Neuron (in vitro differentiated cells): ENCODE data around the gene SPOCK1.

Experiments
- H2AFZ ChIP-seq: one replicate; pipeline ENCODE4 v1.6.1; 2013; ENCODE audit warnings: low read depth, mild to moderate bottlenecking, inconsistent platforms, low read length, moderate library complexity
- H3K27me3 ChIP-seq: one replicate; pipeline ENCODE4 v1.6.1; 2013; ENCODE audit warnings: low read length; ENCODE audit not compliant: insufficient read depth
- H3K36me3 ChIP-seq: one replicate; pipeline ENCODE4 v1.6.1; 2013; ENCODE audit warnings: low read length; ENCODE audit not compliant: insufficient read depth
- H3K4me1 ChIP-seq: one replicate; pipeline ENCODE4 v1.6.1; 2013; ENCODE audit warnings: low read length; ENCODE audit not compliant: insufficient read depth
- H3K4me3 ChIP-seq: 2 replicates; pipeline ENCODE4 v1.5.1; 2013; ENCODE audit warnings: mild to moderate bottlenecking, low read length, moderate library complexity
- H3K9me3 ChIP-seq: one replicate; pipeline ENCODE4 v1.6.1; 2013; ENCODE audit warnings: low read length

Gene SPOCK1

GRCh38 chr5:137487600-137487999 is 11.5 kb downstream of the SPOCK1 start:
- no peaks in the 10 kb centered on the region for H3K27me3 ChIP-seq
- peaks cover 8% of the 10 kb centered on the region for H3K4me1 ChIP-seq
- no peak overlapping the region for H2AFZ ChIP-seq
- no peak overlapping the region for H3K4me3 ChIP-seq
- H3K9me3 ChIP-seq = no peaks in the 10 kb centered on the region
- H3K36me3 ChIP-seq = no peaks in the 10 kb centered on the region

GRCh38 chr5:137486707-137487106 is 12.4 kb downstream of the SPOCK1 start:
- no peak overlapping the region for H2AFZ ChIP-seq
- peaks cover 8% of the 10 kb centered on the region for H3K4me1 ChIP-seq
- H3K4me3 ChIP-seq = no peak overlapping the region
- no peaks in the 10 kb centered on the region for H3K36me3 ChIP-seq
- no peaks in the 10 kb centered on the region for H3K9me3 ChIP-seq
- no peaks in the 10 kb centered on the region for H3K27me3 ChIP-seq

GRCh38 chr5:137481596-137481995 is 17.5 kb downstream of the SPOCK1 start:
- H3K9me3 ChIP-seq = no peaks in the 10 kb centered on the region
- no peaks in the 10 kb centered on the region for H3K4me1 ChIP-seq
- no peak overlapping the region for H3K4me3 ChIP-seq
- H2AFZ ChIP-seq = no peak overlapping the region
- H3K27me3 ChIP-seq = no peaks in the 10 kb centered on the region
- H3K36me3 ChIP-seq = no peaks in the 10 kb centered on the region

- no peak overlapping the region for H2AFZ ChIP-seq
- H3K36me3 ChIP-seq = no peaks in the 10 kb centered on the region
- no peaks in the 10 kb centered on the region for H3K4me1 ChIP-seq
- no peak overlapping the region for H3K4me3 ChIP-seq
- H3K27me3 ChIP-seq = no peaks in the 10 kb centered on the region
- no peaks in the 10 kb centered on the region for H3K9me3 ChIP-seq
These were observed 21.1 kb downstream of the SPOCK1 start for GRCh38 chr5:137478043-137478442.

GRCh38 chr5:137470921-137471220 is 28.3 kb downstream of the SPOCK1 start:
- no peak overlapping the region for H2AFZ ChIP-seq
- no peak overlapping the region for H3K4me3 ChIP-seq
- H3K9me3 ChIP-seq = no peaks in the 10 kb centered on the region
- no peaks in the 10 kb centered on the region for H3K4me1 ChIP-seq
- no peaks in the 10 kb centered on the region for H3K36me3 ChIP-seq
- H3K27me3 ChIP-seq = no peaks in the 10 kb centered on the region

GRCh38 chr5:137470111-137470920 is 28.8 kb downstream of the SPOCK1 start:
- Histone ChIP-seq H2AFZ (no peak overlapping the region), H3K4me1 (no peaks in the 10 kb centered on the region), H3K36me3 (no peaks in the 10 kb centered on the region), H3K9me3 (no peaks in the 10 kb centered on the region), H3K27me3 (no peaks in the 10 kb centered on the region), H3K4me3 (no peak overlapping the region)

GRCh38 chr5:137466889-137467288 is 32.2 kb downstream of the SPOCK1 start:
- H3K4me3 ChIP-seq = no peak overlapping the region
- H2AFZ ChIP-seq = no peak overlapping the region
- peaks cover 10% of the 10 kb centered on the region for H3K4me1 ChIP-seq
- no peaks in the 10 kb centered on the region for H3K9me3 ChIP-seq
- H3K36me3 ChIP-seq = no peaks in the 10 kb centered on the region
- no peaks in the 10 kb centered on the region for H3K27me3 ChIP-seq

- Histone ChIP-seq H3K4me1 (peaks cover 18% of the 10 kb centered on the region), H2AFZ (no peak overlapping the region), H3K9me3 (no peaks in the 10 kb centered on the region), H3K36me3 (no peaks in the 10 kb centered on the region), H3K4me3 (no peak overlapping the region), H3K27me3 (no peaks in the 10 kb centered on the region)
These were observed 33.2 kb downstream of the SPOCK1 start for GRCh38 chr5:137465930-137466329.

- Histone ChIP-seq H3K4me3 (no peak overlapping the region), H2AFZ (no peak overlapping the region), H3K9me3 (no peaks in the 10 kb centered on the region), H3K36me3 (no peaks in the 10 kb centered on the region), H3K4me1 (peaks cover 18% of the 10 kb centered on the region), H3K27me3 (no peaks in the 10 kb centered on the region)
These were observed 36.2 kb downstream of the SPOCK1 start for GRCh38 chr5:137462816-137463520.

- H3K4me3 ChIP-seq = no peak overlapping the region
- H3K4me1 ChIP-seq = peaks cover 18% of the 10 kb centered on the region
- H3K27me3 ChIP-seq = no peaks in the 10 kb centered on the region
- no peaks in the 10 kb centered on the region for H3K9me3 ChIP-seq
- no peak overlapping the region for H2AFZ ChIP-seq
- no peaks in the 10 kb centered on the region for H3K36me3 ChIP-seq
These were observed 36.9 kb downstream of the SPOCK1 start for GRCh38 chr5:137462265-137462590.

- no peak overlapping the region for H2AFZ ChIP-seq
- no peaks in the 10 kb centered on the region for H3K9me3 ChIP-seq
- H3K4me3 ChIP-seq = no peak overlapping the region
- H3K27me3 ChIP-seq = no peaks in the 10 kb centered on the region
- peaks cover 18% of the 10 kb centered on the region for H3K4me1 ChIP-seq
- no peaks in the 10 kb centered on the region for H3K36me3 ChIP-seq
These were observed 37.5 kb downstream of the SPOCK1 start for GRCh38 chr5:137461391-137462264.

- peaks cover 23% of the 10 kb centered on the region for H3K4me1 ChIP-seq
- H3K4me3 ChIP-seq = no peak overlapping the region
- H3K36me3 ChIP-seq = no peaks in the 10 kb centered on the region
- H3K9me3 ChIP-seq = no peaks in the 10 kb centered on the region
- H2AFZ ChIP-seq = no peak overlapping the region
- H3K27me3 ChIP-seq = no peaks in the 10 kb centered on the region
These were observed 44.5 kb downstream of the SPOCK1 start for GRCh38 chr5:137454671-137455070.

GRCh38 chr5:137453483-137454080 is 45.5 kb downstream of the SPOCK1 start:
- H3K4me3 ChIP-seq = no peak overlapping the region
- H3K9me3 ChIP-seq = no peaks in the 10 kb centered on the region
- H3K27me3 ChIP-seq = no peaks in the 10 kb centered on the region
- H3K36me3 ChIP-seq = no peaks in the 10 kb centered on the region
- peaks cover 23% of the 10 kb centered on the region for H3K4me1 ChIP-seq
- H2AFZ ChIP-seq = no peak overlapping the region
